Left lung (tissue), 10 donors: ENCODE measurements around the gene ST13. TPM values are rescaled to one million over a fixed set of nuclear protein-coding genes. Genes with fewer than 3 reads are reported as not detected.

ENCODE experiments used
- ATAC-seq: fragments of 200-7000 bp; cut with Tn5 transposase; one replicate; pipeline ENCODE4 v1.9.1; 2020; ENCODE audit warnings: moderate library complexity
- DNase-seq, 4 donors: peaks; one replicate each; pipeline ENCODE4 v3.0.0-alpha.2; 2013 to 2020
- H3K27ac ChIP-seq, 2 donors: fragments of 200-600 bp; sonication (generic) in 1 of 2; one replicate each; pipeline versions ENCODE4 v1.5.0 to v1.8.0; 2020 to 2021
- H3K27me3 ChIP-seq, 2 donors: fragments of 200-600 bp; sonication (generic) in 1 of 2; one replicate each; pipeline versions ENCODE4 v1.5.0 to v1.8.0; 2020 to 2021
- H3K36me3 ChIP-seq, 2 donors: fragments of 200-600 bp; sonication (generic) in 1 of 2; one replicate each; pipeline versions ENCODE4 v1.5.0 to v1.8.0; 2020 to 2021
- H3K4me1 ChIP-seq, 2 donors: fragments of 200-600 bp; one replicate each; pipeline ENCODE4 v1.8.0; 2021
- H3K4me3 ChIP-seq, 2 donors: fragments of 200-600 bp; sonication (generic) in 1 of 2; one replicate each; pipeline versions ENCODE4 v1.5.0 to v1.8.0; 2020 to 2021; ENCODE audit warnings: mild to moderate bottlenecking in 1 of 2
- H3K9me3 ChIP-seq, 2 donors: fragments of 200-600 bp; sonication (generic) in 1 of 2; one replicate each; pipeline versions ENCODE4 v1.5.0 to v1.8.0; 2020 to 2021
- CTCF ChIP-seq, 2 donors: fragments of 200-600 bp; sonication (generic) in 1 of 2; IDR thresholded peaks; one replicate each; pipeline versions ENCODE4 v1.5.0 to v1.8.0; 2021; ENCODE audit warnings: antibody characterized with exemption in 2 of 2
- intact Hi-C, 2 donors: fragments of 100-400 bp; cut with DNase I; formaldehyde crosslinking; loops; one replicate each; pipeline versions ENCODE4 v1.11.2 to v1.14.2; 2022
- polyA plus RNA-seq, 6 donors: library from polyadenylated mRNA; unstranded; fragments of 120-200 nt; gene quantifications; one replicate each; pipeline ENCODE4 v1.2.1, GENCODE V29; 2013; ENCODE audit not compliant: insufficient read length in 6 of 6
- total RNA-seq, 2 donors: library from RNA; stranded (reverse); fragmentation: NEBNext Ultra II Directional; extraction: Animal tissue kit (Norgen Biotek cat#: 25700); gene quantifications; one replicate each; pipeline ENCODE4 v1.2.1, GENCODE V29; 2021
- donor health status: DM: no; HTN: yes; CAD: no.
- donor health status: DM: no; HTN: no; CAD: no.

Gene ST13
- total and polyA plus RNA-seq, 8 donors: 161 to 638 (median 566) TPM

DNA sequence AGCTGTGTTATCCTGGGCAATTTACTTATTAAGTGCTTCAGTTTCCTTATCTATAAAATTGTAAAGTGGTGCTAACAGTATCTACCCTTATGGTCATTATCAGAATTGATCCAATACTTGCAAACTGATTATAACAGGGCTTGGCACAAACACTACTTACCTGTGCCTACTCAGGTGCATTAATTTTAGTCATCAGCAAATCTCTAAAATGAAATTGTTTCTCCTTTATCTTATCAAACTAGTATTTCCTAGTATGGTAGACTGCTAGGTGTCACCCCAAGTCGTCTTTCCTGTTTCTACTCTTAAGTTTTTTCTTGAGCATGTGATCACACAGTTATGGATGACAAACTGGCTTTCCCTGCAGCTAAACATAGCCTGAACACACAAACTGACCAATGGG, 33.0 kb downstream of the ST13 start:
- DNase-seq (no peak), ATAC-seq (no peak)
- Histone ChIP-seq H3K9me3 (no peaks in the 10 kb centered on the region), H3K36me3 (peaks cover 0 to 59% of the 10 kb centered on the region in 2 donors), H3K4me3 (no peak overlapping the region), H3K27me3 (no peaks in the 10 kb centered on the region), H3K27ac (no peak overlapping the region), H3K4me1 (peaks cover under 1 to 15% of the 10 kb centered on the region in 2 donors)
- intact Hi-C loops: loop anchor here in 1 of 2 donors (10.0 kb wide), 1 partner anchor 311 kb away; no protein-coding TSS in a partner anchor
- no peak for TF ChIP-seq CTCF (IDR thresholded peaks at IDR 0.05)

GRCh38 chr22:40819599-40820140, 36.8 kb downstream of the ST13 start:
- Histone ChIP-seq H3K27ac (peak overlapping the region; percentile 73 to 77), H3K9me3 (no peaks in the 10 kb centered on the region), H3K27me3 (no peaks in the 10 kb centered on the region), H3K4me3 (peak overlapping the region; percentile 93 to 96), H3K36me3 (peaks cover 0 to 22% of the 10 kb centered on the region in 2 donors), H3K4me1 (peaks cover 4 to 33% of the 10 kb centered on the region in 2 donors)
- DNase-seq (peak in 1 of 4 donors; percentile 44), ATAC-seq (peak; percentile 24)
- intact Hi-C loops: loop anchor here in 1 of 2 donors (10.0 kb wide), 1 partner anchor 315 kb away; no protein-coding TSS in a partner anchor
- TF ChIP-seq CTCF (IDR thresholded peaks at IDR 0.05): no peak

DNA sequence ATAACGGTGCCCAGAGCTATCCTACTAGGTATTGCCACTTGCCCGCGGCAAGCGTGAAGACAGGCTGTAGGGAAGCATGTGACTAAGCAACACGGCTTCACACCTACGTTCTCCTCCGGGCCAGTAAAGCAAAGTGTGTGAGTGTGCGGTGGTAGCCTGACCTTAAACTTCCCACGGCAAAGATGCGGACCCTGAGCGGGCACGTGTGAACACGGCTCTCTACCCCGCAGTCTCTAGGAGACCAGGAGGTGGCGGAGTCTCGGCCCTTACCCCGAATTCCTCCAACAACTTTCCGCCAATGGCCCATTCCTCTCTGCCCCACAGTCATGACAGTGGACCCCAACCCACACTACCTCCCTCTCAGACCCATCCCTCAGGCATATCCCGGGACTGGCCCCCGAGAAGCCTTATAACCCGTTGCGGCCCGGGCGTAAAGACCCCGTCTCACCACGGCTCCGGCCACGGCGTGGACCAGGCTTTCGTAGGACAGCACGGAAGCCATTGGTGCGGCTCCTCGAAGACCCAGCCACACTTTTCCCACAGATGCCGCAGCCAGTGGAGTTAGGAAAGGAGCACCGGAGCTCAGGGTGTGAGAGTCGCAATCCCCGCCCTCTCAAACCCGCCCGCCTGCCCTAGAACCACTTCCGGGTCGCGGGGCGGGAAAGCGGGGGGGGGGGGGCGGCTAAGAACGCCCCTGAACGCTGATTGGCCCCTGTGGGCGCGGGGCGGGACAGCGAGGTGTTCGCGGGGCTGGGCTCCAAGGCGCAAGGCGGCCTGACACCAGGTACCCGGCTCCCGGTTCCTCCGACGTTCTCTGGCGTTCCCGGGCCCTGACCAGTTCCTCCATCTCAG, 37.5 kb downstream of the ST13 start, which contains the start of gene SLC25A17:
TSS of gene SLC25A17 (minus strand) at position 600 of the 852 bp plus-strand sequence. CDS start at position 502, 98 bp downstream.
- ATAC-seq: peak; percentile 97
- intact Hi-C loops: no loop called here
- no peaks in the 10 kb centered on the region for H3K27me3 ChIP-seq

GRCh38 chr22:40818192-40818746, 38.2 kb downstream of the ST13 start:
- H3K4me3 ChIP-seq: peak overlapping the region; percentile 93 to 96

More for the DNA sequence above, 37.5 kb downstream of the ST13 start, which contains the start of gene SLC25A17:
- Histone ChIP-seq H3K27ac (peak within 1 kb of the TSS; percentile 73 to 77), H3K36me3 (peaks cover 0 to 15% of the 10 kb centered on the region in 2 donors), H3K9me3 (no peaks in the 10 kb centered on the region), H3K4me1 (peaks cover 4 to 33% of the 10 kb centered on the region in 2 donors), H3K4me3 (peak within 1 kb of the TSS; percentile 93 to 96)
- no peak for TF ChIP-seq CTCF (IDR thresholded peaks at IDR 0.05)
- peak; percentile 80 to 97 (median 91) for DNase-seq

More at GRCh38 chr22:40818192-40818746, 38.2 kb downstream of the ST13 start:
- Histone ChIP-seq H3K27ac (no peak overlapping the region), H3K27me3 (no peaks in the 10 kb centered on the region), H3K4me1 (peaks cover 4 to 33% of the 10 kb centered on the region in 2 donors), H3K9me3 (no peaks in the 10 kb centered on the region), H3K36me3 (peaks cover 0 to 8% of the 10 kb centered on the region in 2 donors)
- ATAC-seq (no peak), DNase-seq (no peak)
- no peak for TF ChIP-seq CTCF (IDR thresholded peaks at IDR 0.05)
- intact Hi-C loops: no loop called here
